ENCODE data around the gene GALC. TPM values are rescaled to one million over a fixed set of nuclear protein-coding genes. Genes with fewer than 3 reads are reported as not detected.

Gene GALC
- total RNA-seq, 1 donor from 2014 or later, result 21.2 TPM

DNA sequence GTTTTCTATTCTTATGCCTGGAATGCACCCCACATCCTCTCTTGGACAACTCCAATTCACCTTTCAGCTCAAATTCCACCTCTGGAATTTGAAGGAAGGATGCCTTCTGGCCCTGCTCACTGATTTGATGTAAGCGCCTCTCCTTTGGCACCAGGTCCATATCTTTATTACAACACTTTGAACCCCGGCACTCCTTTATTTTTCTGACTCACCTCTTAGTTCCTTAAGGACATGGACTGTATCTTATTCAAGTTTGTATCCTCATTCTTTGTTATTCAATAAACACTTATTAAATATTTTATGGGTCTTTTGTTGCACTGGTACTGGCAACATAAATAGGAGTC, 3.1 kb downstream of the GALC start:
- H3K27ac ChIP-seq (ENCODE audit: low read depth, low read length), result no peak overlapping the region
- no peaks in the 10 kb centered on the region for H3K36me3 ChIP-seq (ENCODE audit: insufficient read depth, low read length)
- no peaks in the 10 kb centered on the region for H3K9me3 ChIP-seq (ENCODE audit: insufficient read depth, low read depth, low read length)
- H4K20me1 ChIP-seq (ENCODE audit: insufficient read depth, low read length), result no peaks in the 10 kb centered on the region
- peaks cover 4% of the 10 kb centered on the region for H3K4me1 ChIP-seq (ENCODE audit: insufficient read depth, low read length)
- H3K4me3 ChIP-seq (ENCODE audit: insufficient read depth, low read depth, low read length), result no peak overlapping the region
- H3K36me3 Mint-ChIP-seq (ENCODE audit: low read depth, unreplicated experiment), result no peaks in the 10 kb centered on the region
- TF ChIP-seq CTCF (IDR thresholded peaks at IDR 0.05; ENCODE audit: insufficient read depth, low read depth, low read length) (no peak), EZH2 (IDR thresholded peaks at IDR 0.05; ENCODE audit: insufficient read depth, low read length) (no peak)
- H3K27ac Mint-ChIP-seq (ENCODE audit: unreplicated experiment), result no peak overlapping the region
- no peaks in the 10 kb centered on the region for H3K27me3 ChIP-seq (ENCODE audit: insufficient read depth, low read length)
- H3K4me3 Mint-ChIP-seq (ENCODE audit: unreplicated experiment), result no peak overlapping the region
- no peak overlapping the region for H3K9ac ChIP-seq (ENCODE audit: low read length)
- H3K79me2 ChIP-seq (ENCODE audit: insufficient read depth, low read length), result no peaks in the 10 kb centered on the region
- FAIRE-seq (no peak), DNase-seq (ENCODE audit: low read depth) (no peak)
- no peak overlapping the region for H2AFZ ChIP-seq (ENCODE audit: low read depth, low read length)
- no peak overlapping the region for H3K4me2 ChIP-seq (ENCODE audit: low read length)
- no peaks in the 10 kb centered on the region for H3K9me3 Mint-ChIP-seq (ENCODE audit: unreplicated experiment)
- peaks cover 8% of the 10 kb centered on the region for H3K4me1 Mint-ChIP-seq (ENCODE audit: low read depth, unreplicated experiment)
- H3K27me3 Mint-ChIP-seq (ENCODE audit: low read depth, unreplicated experiment), result no peaks in the 10 kb centered on the region

- H3K4me3 Mint-ChIP-seq (ENCODE audit: unreplicated experiment), result no peak overlapping the region
- Histone ChIP-seq H2AFZ (ENCODE audit: low read depth, low read length) (no peak overlapping the region), H3K4me2 (ENCODE audit: low read length) (no peak overlapping the region), H4K20me1 (ENCODE audit: insufficient read depth, low read length) (no peaks in the 10 kb centered on the region), H3K9ac (ENCODE audit: low read length) (no peak overlapping the region), H3K4me1 (ENCODE audit: insufficient read depth, low read length) (peaks cover 4% of the 10 kb centered on the region), H3K79me2 (ENCODE audit: insufficient read depth, low read length) (no peaks in the 10 kb centered on the region), H3K27ac (ENCODE audit: low read depth, low read length) (no peak overlapping the region), H3K4me3 (ENCODE audit: insufficient read depth, low read depth, low read length) (no peak overlapping the region), H3K27me3 (ENCODE audit: insufficient read depth, low read length) (no peaks in the 10 kb centered on the region), H3K36me3 (ENCODE audit: insufficient read depth, low read length) (no peaks in the 10 kb centered on the region), H3K9me3 (ENCODE audit: insufficient read depth, low read depth, low read length) (no peaks in the 10 kb centered on the region)
- H3K36me3 Mint-ChIP-seq (ENCODE audit: low read depth, unreplicated experiment), result no peaks in the 10 kb centered on the region
- H3K9me3 Mint-ChIP-seq (ENCODE audit: unreplicated experiment), result no peaks in the 10 kb centered on the region
- no peaks in the 10 kb centered on the region for H3K27me3 Mint-ChIP-seq (ENCODE audit: low read depth, unreplicated experiment)
- peaks cover 3% of the 10 kb centered on the region for H3K4me1 Mint-ChIP-seq (ENCODE audit: low read depth, unreplicated experiment)
- H3K27ac Mint-ChIP-seq (ENCODE audit: unreplicated experiment), result no peak overlapping the region
- TF ChIP-seq CTCF (IDR thresholded peaks at IDR 0.05; ENCODE audit: insufficient read depth, low read depth, low read length), result no peak
- TF ChIP-seq EZH2 (IDR thresholded peaks at IDR 0.05; ENCODE audit: insufficient read depth, low read length), result no peak
- DNase-seq (ENCODE audit: low read depth) (no peak), FAIRE-seq (no peak)
Measured at GRCh38 chr14:87989221-87989955, 3.6 kb downstream of the GALC start.

DNA sequence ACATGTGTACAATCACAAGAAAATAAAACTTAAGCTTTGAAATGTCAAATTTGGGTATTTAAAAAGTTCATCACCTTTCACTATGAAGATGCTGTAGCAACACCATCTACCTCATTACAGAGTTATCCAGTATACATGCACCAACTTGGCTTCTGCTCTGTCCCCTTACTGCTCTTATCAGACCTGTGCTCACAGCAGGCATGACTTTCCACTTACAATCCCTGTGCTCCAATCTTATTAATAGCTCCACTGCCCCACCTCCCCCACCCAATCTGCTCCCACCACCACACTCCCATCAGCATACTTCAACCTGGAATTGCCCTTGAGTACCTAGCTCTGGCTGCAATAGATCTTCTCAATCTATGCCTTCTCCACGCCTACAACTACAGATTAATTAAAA, 13.3 kb downstream of the GALC start:
- peaks cover 2% of the 10 kb centered on the region for H3K36me3 Mint-ChIP-seq (ENCODE audit: low read depth, unreplicated experiment)
- TF ChIP-seq CTCF (IDR thresholded peaks at IDR 0.05; ENCODE audit: insufficient read depth, low read depth, low read length) (no peak), EZH2 (IDR thresholded peaks at IDR 0.05; ENCODE audit: insufficient read depth, low read length) (no peak)
- no peak overlapping the region for H3K4me3 Mint-ChIP-seq (ENCODE audit: unreplicated experiment)
- Histone ChIP-seq H2AFZ (ENCODE audit: low read depth, low read length) (no peak overlapping the region), H3K9me3 (ENCODE audit: insufficient read depth, low read depth, low read length) (no peaks in the 10 kb centered on the region), H3K36me3 (ENCODE audit: insufficient read depth, low read length) (no peaks in the 10 kb centered on the region), H3K79me2 (ENCODE audit: insufficient read depth, low read length) (no peaks in the 10 kb centered on the region), H4K20me1 (ENCODE audit: insufficient read depth, low read length) (no peaks in the 10 kb centered on the region), H3K9ac (ENCODE audit: low read length) (no peak overlapping the region), H3K27ac (ENCODE audit: low read depth, low read length) (no peak overlapping the region), H3K27me3 (ENCODE audit: insufficient read depth, low read length) (no peaks in the 10 kb centered on the region), H3K4me1 (ENCODE audit: insufficient read depth, low read length) (no peaks in the 10 kb centered on the region), H3K4me3 (ENCODE audit: insufficient read depth, low read depth, low read length) (no peak overlapping the region), H3K4me2 (ENCODE audit: low read length) (no peak overlapping the region)
- no peak overlapping the region for H3K27ac Mint-ChIP-seq (ENCODE audit: unreplicated experiment)
- H3K27me3 Mint-ChIP-seq (ENCODE audit: low read depth, unreplicated experiment), result no peaks in the 10 kb centered on the region
- FAIRE-seq, result no peak
- H3K9me3 Mint-ChIP-seq (ENCODE audit: unreplicated experiment), result no peaks in the 10 kb centered on the region
- DNase-seq (ENCODE audit: low read depth), result no peak
- peaks cover 4% of the 10 kb centered on the region for H3K4me1 Mint-ChIP-seq (ENCODE audit: low read depth, unreplicated experiment)

Data from astrocyte (in vitro differentiated cells and primary cell).